HG03097 (cell line): ENCODE data around the gene SYPL2.

Source experiments
- ATAC-seq: cut with Tn5 transposase; IDR thresholded peaks from one replicate; pipeline ENCODE4 v1.9.1; 2021; ENCODE audit not compliant: unreplicated experiment, low FRiP score

The SYPL2 gene

DNA sequence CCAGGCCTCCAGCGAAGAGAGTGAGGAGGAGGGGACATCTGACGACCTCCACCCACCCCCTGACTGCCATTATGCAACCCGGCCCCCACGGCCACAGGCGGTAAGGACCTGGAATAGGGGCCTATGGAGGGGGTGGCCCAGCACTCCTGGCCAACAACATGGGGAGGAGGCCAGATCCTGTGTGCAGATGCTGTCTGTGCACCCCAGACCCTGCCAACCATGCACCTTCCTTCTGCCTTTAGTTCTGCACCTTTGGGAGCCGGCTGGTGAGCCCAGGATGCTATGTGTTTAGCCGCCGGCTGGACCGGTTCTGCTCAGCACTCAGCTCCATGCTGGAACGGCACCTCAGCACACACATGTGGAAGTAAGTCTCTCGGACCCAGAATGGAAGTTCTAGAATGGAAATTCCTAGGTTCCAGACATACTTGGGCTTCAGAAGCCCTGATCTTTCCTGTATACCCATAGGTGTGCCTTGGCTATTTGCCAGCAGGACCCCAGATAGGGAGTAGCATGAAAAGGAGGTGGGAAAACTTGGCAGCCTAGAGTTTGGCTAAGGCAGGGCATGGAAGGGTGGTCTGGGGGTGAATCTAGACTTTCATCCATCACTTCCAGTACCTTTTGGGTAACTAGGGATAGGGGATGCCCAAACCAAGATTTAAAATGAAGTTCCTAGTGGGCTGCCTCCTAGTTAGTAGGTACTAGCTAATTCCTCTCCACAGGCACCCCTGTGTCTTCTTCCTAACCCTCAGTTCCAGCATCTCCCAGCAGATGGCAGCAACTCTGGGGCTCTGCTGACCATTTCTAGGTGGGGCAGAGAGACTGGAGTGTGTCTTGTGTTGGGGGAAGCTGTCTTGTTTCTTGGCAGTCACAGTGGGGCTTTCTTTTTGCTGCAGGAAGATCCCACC is 23.9 kb downstream of the SYPL2 start:
- ATAC-seq = no peak

DNA sequence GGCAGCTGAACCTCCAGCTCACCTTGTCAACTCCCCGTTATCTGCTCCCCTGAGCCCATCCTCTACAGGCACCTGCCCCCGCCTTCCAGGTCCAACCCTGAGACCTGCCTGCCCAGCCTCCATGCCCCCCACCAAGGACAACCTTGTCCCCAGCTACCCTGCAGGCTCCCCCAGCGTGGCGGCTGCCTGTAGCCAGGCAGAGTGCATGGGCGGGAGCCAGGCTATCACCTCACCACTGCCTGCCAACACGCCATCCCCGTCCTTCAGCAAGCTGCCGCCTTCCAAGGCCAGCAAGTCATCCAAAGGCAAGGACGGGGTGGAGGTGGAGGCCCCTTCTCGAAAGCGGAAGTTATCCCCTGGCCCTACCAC is 24.6 kb downstream of the SYPL2 start:
- ATAC-seq = no peak

DNA sequence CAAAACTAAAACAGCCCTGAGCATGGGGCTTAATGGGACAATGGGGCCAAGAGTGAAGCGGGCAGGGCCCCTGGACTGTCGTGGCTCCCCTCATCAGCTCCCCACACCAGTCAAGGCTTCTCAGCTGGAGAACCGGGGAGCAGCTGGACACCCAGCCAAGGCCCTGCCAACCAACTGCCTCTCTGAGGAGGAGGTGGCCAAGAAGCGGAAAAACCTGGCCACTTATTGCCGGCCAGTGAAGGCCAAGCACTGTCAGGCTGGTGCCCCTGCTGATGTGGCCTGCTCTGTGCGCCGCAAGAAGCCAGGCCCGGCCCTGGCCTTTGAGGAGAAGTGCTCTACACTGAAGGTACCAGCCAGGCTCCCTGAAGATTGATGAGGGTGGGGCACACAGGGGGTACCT is 25.0 kb downstream of the SYPL2 start:
- no peak for ATAC-seq

DNA sequence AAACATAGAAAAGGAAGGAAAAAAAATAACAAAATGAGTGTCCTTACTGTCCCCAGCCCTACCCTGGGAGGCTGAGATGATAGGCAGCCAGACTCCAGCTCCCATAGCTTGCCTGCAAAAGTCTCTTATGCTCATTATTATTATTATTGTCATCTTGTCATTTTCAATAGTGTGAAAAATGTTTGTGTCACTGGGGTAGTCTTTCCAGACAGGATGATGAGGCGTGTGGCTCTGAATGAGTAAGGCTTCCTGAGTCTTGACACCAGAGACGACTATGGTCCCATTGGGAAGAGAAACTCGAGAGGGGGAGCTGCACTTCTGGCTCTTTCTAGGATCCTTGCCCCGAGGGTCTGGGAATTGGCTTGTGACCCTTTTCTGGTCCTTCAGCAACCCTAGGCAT is 26.4 kb downstream of the SYPL2 start:
- ATAC-seq = no peak

DNA sequence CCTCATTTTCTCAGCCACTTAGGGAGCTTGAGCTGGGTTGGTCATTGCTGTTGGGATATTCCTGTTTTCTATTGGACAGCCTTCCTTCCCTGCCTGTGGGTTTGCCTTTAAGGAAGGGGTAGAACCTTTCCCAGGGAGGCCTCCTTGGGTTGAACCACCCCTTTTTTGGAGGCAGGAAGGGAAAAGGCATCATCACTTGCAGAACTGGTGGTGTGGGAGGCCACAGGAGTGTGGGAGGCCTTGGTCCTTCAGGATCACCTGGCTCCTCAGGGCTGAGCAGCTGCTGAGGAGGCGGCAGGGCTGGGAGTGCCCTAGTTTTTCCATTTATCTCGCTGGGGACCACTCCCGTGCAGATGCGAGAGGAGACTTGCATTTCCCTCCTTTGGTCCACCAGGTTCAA is 26.9 kb downstream of the SYPL2 start:
- ATAC-seq = no peak

DNA sequence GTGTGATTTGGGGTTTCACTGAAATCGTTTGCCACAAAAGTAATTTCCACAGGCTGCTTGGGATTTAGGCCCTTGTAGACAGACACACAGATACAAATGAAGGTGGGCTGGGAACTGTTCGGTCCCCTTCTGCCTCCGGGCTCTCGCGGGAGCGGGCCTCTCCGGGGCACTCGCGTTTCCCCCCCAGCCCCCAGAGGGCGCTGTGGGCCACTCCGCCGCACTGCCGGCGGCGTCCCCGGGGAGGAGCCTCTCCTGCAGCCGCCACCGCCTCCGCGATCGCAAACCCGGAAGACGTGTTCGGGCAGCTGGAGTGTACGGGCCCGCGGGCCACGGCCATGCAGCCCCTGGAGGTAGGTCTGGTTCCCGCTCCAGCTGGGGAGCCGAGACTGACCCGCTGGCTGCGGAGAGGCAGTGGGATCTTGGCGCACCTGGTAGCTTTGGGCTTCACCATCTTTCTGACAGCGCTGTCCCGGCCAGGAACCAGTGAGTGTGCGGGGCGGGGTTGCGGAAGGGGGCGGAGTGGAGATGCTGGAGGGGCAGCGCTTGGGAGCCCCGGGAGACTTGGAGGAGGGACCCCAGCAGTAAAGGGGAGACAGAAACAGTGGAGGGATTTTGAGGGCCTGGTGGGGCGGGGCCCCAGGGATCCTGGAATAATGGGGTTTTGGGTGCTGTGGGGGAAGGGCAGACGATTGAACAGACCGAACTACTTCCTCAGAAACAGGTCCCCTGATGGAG is 27.6 kb downstream of the SYPL2 start, which contains the start of gene CYB561D1:
TSS of gene CYB561D1 (plus strand) at position 290 of the 735 bp plus-strand sequence. CDS start at position 336, 46 bp downstream.
- peak; percentile 79 for ATAC-seq

DNA sequence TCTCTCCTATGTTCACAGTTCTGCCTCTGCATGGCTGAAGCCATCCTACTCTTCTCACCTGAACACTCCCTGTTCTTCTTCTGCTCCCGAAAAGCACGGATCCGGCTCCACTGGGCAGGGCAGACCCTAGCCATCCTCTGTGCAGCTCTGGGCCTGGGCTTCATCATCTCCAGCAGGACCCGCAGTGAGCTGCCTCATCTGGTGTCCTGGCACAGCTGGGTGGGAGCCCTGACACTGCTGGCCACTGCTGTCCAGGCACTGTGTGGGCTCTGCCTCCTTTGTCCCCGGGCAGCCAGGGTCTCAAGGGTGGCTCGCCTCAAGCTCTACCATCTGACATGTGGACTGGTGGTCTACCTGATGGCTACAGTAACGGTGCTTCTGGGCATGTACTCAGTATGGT is 29.4 kb downstream of the SYPL2 start:
- no peak for ATAC-seq

DNA sequence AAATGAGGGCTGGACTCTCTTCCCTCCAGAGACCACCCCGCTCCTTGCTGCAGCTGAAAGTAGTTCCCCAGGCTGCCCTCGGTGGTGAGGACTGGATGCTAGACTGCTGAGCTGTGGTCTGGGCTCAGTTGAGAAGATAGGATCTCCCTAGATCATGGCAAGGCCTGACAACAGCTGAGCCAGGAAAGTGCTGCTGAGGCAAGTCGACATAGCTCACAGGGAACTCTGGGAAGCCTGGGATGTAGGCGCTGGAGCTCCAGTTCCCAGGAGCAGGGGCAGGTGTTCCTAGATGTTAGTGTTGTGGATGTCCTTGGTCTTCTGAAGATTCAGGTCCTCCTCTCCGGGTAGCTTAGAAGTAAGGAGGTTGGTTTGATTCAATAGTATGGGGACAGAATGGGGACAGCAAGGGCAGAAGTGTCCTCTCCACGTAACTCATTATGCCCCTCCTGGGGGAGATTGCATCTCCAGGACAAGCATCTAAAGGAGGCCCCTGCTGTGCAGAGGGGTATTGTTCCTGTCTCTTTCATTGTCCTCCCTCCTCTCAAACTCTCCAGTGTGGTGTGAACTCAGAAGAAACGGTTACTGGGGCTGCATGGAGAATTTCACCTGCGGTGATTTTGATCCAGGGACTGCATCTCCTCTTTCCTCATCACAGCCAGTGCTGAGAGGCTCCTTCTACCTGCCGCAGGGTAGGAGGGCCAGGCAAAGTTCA is 31.3 kb downstream of the SYPL2 start:
- ATAC-seq = no peak

DNA sequence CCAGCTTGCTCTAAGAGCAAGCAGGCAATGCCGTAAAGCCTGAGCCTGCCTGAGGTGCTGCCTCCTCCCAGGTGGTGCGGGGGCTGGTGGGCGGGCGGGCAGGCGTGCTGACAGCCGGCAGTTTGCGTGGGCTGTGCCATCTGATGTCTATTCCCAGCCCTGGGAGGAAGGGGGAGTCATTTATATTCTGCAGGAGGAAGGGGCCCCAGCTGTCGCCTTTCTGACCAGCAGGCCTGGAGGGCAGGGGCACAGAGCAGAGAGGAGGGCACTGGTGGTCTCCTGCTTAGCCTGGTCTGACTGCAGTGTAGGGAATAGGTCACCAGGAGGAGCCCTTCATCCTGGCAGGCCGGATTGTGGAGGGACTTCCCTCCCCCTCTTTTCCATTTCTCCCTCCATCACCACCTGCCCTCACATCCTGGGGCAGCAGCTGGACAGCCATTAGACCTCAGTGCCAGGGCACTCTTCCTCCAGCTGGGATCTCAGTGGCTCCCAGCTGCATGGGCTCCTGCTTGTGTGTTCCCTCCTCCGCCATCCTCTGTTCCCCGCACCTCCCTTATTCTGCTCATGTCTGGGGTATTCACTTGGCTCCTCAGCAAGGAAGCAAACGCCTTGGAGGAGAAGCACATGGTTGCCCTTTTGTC is 31.9 kb downstream of the SYPL2 start:
- no peak for ATAC-seq

DNA sequence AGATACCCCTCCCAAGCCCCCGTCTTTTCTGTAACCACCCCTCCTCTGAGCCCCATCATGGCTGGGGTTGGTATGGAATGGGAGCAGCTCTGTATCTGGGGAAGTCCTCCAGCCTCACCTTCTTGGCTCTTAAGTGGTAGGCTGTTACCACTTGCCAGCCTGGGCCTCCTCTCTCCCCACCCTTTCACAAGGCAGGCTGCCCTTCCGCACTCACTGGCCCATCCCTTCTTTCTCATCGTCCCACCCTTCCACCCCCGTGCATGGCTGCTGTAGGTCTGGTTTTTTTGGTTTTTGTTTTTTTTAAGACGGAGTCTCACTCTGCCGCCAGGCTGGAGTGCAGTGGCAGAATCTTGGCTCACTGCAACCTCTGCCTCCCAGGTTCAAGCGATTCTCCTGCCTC is 32.7 kb downstream of the SYPL2 start:
- ATAC-seq = no peak

DNA sequence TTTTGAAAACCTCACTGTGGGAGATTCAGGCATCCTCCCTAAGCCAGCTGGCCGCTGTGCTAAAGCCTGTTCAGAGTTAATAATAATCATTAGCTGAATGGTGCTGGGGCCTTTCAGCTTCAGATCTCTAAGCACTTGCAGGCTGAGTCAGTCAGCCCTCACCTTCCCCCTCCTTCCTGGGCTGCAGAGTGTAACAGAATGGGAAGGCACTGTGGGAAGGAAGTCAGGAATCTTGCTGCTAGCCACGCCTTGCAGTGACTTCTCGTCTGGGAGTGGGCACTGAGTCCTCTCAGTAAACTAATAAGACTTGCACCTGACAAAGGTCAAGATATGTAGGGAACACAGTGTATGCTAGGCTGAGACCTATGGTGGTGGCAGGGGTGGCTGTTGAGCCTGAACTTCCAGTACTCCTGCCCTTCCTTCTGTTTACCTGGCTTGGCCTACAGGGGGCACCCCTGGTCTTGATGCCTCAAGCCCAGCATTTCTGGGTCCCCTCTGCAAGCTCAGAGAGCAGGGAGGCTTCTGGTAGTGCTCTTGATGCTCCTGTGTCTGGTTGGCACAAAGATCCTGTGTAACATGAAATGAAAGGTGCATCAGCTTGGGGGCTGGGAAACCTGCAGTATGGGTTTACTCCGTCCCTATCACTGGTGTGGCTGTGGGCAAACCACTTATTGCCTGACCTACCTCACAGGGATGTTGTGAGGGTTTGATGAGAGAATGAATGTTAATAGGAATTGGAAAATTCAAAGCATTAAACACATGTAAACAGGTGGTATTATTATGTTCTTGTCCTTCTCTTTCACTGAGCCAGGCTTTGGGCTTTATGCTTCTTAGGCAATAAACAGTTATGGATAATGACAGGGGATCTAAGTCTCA is 33.6 kb downstream of the SYPL2 start:
- no peak for ATAC-seq

DNA sequence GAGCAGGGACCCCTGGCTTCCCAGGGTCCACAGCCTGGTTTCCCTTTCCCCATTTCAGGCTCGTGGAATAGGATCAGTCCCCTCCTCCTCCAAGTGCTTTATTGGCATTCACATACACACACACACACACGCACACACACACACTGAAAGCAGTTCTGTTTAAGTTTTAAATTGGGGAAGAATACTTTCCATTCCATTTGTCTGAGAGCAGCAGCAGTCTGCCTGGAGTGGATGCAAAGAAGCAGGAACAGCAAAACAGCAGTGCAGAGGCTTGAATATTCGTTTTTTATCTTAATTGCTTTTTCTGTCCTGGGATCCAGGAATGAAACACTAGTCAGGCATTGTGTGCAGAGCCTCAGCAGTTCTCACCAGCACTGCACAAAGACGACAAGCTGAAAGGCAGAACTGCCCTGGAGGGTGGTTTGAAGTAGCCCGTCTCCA is 34.6 kb downstream of the SYPL2 start:
- ATAC-seq = no peak

DNA sequence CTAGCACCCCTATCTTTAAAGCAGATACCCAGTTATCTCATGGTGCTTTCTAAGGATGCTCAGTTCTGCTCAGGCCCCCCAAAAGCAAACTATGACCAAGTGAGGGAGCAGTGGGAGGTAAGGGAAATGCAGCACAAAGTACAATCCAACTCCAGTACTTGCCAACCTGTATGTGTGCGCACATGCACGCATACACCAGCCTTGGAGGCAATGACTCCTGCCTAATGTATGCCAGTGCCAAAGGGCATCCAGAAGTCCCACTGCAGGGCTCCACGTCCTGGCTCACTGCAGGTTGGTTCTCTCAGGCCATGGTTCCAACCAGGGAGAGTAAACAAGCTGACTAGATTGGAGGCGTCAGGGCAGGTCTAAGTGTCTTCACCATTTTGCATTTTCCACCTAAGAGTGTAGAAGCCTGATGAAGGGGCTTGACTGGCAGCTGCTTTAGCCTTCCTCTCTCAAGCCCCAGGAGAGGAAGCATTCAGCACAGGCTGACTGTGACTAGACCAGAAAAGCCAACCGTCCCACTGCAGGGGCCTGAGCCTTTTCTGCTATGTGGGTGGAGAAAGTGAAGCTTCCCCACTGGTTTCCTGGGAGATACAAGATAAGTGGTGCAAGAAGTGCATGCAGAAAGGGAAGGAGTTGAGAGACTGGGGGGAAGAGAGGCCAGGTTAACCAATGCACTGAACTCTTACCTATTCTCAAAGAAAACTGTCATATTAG is 35.5 kb downstream of the SYPL2 start:
- ATAC-seq = no peak

DNA sequence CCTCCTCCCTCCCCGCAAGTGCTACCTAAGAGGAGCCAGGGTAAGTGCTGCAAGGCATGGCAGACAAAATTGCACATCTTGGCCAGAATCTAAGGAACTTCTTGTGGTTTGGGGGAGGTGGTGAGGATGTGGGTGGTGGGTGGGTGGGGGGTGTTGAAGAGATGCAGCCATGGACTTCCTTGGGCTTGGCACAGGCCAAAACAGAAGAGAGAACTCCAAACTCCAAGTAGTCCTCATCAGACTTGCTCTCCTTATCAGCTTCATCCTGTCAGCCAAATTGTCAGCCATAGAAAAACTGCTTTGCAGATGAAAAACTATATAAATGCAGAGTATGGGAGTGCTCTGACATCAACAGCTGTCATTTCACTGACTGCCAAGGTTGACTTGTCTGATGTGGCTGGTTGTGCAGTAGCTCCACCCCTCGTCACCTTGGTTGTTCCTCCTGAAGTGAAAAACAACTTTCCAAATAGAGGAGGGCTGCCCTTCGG is 36.1 kb downstream of the SYPL2 start:
- no peak for ATAC-seq

DNA sequence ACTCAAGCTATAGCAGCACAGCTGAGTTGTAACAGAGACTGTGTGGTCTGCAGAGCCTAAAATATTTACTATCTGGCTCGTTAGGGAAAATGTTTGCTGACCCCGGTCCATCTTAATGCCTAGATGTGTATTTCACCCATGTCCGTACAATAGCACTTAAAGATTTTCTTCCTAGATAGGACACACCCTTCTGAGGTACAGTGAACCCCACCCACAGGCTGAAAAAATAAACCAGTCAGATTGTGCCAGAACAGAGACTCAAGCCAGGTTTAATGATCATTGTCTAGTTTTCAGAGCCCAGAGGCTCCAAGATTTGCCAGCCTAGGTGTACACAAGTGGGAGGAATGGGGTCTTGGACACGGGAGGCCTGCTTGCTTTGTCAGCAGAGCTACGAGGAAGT is 37.6 kb downstream of the SYPL2 start:
- ATAC-seq = no peak

DNA sequence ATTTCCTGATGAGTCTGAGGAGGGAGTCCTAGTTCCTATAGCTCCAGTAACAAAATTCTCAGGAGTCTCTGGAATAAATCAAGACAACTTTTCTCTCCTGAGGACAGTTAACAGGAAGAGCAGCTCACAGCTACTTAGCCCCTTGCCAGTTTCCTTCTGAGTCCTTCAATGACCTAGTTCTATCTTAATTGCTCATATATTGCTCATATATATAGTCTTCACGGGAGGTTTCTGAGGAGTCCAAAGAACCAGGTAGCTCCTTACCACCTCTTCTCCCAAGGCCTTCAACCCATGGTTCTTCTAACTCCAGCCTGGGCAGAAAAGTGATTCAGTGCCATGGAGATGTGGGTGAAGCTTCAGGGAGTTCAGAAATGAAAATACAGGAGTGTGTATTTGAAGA is 38.6 kb downstream of the SYPL2 start:
- ATAC-seq = no peak

DNA sequence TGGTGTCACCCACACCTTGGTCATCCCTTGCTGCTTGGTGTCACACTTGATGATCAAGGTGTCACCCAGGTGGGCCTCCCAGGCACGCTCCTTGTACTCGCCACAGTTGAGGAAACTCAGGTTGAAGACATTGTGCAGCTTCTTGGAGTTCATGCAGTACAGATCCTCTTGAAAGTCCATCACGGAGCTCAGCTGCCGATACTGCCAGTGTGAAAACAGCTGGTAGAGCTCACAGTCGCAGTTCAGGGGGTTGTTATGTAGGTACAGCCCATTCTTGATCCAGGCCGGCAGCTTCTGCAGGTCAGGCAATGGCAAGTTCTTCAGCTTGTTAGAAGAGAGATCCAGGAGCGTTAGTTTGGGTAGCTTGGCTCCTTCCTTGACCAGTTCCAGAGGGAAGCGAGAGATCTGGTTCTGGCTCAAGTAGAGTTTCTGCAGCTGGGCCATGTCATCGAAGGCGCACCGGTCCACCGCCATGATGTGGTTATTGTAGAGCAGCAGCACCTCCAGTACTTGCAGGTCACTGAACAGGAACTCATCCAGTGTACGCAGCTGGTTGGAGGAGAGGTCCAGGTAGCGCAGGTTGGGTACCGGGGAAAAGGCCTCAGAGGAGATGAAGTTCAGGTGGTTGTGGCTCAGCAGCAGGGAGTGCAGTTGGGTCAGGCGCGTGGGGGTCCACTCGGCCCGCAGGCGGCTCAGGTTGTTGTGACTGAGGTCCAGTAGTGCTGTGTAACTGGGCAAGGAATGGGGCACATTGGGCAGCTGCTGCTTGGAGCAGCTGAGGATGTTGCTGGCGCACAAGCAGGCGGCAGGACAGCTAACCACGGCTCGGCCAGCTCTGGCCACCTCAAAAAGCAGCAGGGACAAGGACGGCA is 41.9 kb downstream of the SYPL2 start:
- no peak for ATAC-seq

DNA sequence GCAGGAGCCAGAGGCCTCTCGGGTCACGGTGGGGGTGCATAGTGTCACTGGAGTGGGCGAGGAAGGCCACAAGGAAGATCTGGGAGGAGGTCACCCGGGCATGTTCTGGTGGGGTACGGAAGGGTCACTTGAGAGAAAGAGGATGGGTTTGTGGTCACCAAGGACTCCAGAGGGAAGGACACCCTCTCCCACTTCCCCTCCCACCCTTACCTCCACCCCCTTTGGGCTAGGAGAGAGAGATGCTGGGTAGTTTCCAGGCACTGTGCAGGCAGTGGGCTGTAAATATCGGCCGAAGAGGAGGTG is 42.5 kb downstream of the SYPL2 start:
- no peak for ATAC-seq
